NT2/D1 (cell line): ENCODE results near the gene NSRP1.

Experiments
- SUZ12 ChIP-seq: IDR thresholded peaks from 2 replicates; pipeline ENCODE4 v1.6.1; 2011; ENCODE audit not compliant: insufficient read length, insufficient read depth; ENCODE audit errors: extremely low read depth
- YY1 ChIP-seq: IDR thresholded peaks from 2 replicates; pipeline ENCODE4 v1.6.1; 2011; ENCODE audit not compliant: insufficient read length, insufficient read depth

DNA sequence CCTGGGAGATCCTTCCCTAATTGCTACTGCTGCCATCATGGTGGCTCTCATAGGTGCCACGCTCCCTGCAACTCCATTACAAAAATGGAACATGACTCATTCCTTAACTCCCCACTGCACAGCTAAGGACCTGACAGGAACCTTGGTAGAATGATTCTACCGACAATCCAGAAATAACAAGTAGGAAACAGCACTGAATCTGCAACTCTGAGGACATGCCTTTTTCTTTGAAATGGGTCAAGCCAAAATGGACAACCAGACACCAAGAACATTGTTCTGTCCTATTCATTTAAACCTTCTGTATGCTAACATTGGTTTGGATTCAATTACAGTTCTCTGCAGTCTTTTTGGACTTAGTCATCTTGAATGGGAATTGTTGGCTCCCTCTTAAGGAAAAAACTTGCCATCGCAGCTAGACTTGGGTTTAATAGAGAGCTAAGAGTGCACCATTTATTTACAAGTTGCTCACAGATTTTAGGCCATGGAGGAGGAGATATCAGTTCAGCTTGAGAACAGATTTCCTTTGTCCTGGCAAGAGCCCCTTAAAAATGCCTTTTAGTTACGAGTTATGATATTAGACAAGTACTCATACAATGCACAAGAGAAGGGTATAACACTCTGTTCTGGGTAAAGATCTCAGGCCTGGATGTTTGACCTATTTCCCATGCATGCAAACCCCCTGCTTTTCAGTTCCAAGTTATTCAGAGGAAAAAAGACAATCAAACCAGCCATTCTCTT is 20.9 kb upstream of the NSRP1 start:
- TF ChIP-seq SUZ12 (no peak), YY1 (no peak)
